K562 treated with DMSO at 1 percent for 12 hours (cell line): ENCODE results near the gene MACROD1. TPM values are rescaled to one million over a fixed set of nuclear protein-coding genes. Genes with fewer than 3 reads are reported as not detected.

Experiments used
- total RNA-seq: library from RNA; unstranded; fragments of 300-600 nt; gene quantifications from 2 replicates; pipeline ENCODE4 v1.2.3, GENCODE V29; 2022; ENCODE audit not compliant: insufficient read depth

MACROD1 gene, protein sequence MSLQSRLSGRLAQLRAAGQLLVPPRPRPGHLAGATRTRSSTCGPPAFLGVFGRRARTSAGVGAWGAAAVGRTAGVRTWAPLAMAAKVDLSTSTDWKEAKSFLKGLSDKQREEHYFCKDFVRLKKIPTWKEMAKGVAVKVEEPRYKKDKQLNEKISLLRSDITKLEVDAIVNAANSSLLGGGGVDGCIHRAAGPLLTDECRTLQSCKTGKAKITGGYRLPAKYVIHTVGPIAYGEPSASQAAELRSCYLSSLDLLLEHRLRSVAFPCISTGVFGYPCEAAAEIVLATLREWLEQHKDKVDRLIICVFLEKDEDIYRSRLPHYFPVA
- 69.0 and 104 TPM in 2 replicates for total RNA-seq

DNA sequence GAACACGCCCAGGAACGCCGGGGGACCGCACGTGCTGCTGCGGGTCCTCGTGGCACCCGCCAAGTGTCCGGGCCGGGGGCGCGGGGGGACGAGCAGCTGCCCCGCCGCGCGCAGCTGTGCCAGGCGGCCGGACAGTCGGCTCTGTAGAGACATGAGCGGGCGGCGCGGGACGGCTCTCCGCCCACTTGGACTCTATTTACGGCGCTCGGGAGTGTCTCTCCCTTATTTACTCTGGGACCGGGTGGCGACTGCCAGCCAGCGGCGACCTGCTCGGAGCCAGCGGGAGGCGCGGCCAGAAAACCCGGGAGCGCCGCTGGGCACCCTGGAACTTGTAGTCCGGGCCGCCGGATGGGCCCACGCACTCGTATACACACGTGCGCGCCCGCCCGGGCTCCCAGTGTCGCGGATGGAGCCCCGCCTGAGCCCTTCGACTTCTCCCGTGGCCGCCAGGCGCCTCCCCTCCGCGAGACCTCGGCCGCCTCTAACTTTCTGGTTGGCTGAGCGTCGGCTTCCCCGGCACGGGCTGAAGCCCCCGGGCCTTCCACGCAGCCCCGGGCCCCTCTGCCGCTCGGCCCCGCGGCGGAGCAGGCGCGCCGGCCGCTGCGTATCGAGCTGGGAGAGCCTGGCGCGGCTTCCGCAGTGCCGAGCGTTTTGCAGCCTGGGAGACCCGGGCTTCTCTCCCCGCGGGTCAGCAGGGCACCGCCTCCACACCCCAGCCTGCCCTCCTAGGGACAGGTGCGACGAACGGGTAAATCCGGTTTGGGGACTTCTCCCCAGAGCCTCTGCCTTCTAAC lies at the start of gene MACROD1:
MACROD1 (minus strand) TSS at position 272 of the 794 bp plus-strand sequence; CDS start at position 153, 119 bp downstream.

DNA sequence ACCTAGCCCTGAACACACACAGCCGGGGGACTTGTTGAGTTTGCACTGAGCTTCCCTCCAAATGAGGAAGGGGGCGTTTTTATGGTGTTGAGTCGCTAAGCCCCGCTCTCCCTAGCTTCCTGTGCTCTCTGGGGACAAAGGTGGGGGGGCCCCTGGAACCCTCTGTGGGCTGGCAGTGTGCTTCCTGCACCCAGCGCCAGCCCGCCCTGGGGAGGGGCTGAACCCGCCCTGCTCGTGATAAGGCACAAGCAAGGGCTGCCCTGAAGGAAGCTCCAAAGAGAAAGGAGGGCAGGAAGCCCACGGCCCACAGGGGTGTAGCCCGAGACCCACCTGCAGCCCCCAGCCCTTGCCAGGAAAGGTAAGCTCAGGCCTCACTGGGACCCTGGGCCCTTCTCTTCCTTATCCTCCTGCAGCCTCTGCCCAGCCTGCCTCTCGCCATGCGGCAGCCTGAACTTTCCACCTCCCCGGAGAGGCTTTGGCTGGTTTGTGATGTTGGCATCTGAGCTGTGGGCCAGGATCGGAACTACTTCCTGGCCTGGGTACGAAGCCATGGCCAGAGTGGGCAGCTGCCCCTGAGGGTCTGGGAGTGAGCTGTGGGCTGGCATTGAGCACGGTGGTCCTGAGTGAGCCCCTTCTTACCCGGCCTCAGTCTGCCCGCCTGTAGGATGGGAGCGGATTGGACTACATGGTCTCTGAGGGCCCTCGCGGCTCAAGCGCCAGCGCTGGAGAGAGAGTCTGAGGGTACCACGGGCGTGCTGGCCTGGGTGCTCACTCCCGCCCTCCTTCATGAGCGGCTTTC lies 40.7 kb upstream of the MACROD1 start, which contains the start of gene FERMT3:
FERMT3 (plus strand) TSS at position 265 of the 799 bp plus-strand sequence. CDS start 644 bp downstream, outside the sequence.

DNA sequence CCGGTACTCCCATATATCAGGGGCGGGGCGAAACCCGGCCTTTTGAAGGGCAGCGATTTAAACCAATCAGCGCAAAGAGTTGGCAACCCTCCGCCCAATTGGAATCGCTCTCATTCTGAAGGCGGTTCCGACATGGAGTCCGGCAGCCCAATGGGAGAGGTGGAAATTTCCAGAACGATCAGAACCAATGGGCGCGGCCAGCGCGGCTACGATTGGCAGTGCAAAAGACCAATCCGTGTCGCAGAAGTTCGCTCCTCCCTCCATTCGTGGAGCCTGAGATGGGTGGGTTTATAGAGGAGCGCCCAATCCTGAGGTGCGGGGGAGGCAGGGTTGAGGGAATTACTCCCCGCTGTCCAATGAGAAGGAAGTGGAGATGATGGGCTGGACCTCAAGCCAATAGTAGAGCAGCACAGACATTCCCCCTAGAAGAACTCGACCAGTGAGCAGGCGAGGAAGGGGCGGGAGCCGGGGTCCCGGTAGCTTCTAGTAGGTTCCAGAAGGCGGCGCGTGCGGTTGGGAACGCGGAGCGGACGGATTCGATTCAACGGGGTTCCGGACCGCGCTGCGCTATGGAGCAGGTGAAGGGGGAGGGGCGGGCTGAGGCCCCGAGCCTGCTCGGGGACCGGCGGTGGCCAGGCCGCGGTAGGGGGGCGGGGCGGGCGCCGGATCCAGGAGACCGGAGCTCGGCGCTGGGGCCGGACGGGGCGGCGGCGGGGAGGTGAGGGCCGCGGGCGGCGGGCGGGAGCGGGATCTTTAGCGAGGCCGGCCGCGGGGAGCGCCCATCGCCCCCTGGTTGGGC lies 20.0 kb upstream of the MACROD1 start, which contains the start of gene STIP1:
STIP1 (plus strand) TSS at position 479 of the 799 bp plus-strand sequence; CDS start at position 570, 91 bp downstream.

DNA sequence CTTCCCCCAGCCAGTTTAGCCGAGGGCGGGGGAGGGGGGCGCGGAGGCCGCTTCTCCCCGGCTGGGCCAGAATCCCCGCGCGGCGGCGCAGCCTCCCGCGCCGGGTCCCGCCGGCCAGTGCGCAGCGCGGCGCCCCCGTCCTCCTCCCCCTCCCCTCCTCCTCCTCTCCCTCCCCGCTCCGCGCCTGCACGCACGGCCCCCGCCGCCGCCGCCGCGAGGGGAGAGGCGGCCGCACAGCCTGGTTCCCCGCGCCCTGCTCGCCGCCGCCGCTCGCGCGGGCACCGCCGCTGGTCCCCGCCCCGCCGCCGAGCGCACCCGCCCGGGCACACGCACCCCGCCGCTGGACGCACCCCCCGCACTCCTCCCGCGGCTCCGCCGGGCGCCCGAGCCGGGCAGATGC lies 130.3 kb downstream of the MACROD1 start, which contains the start of gene FLRT1:
FLRT1 (plus strand) TSS at position 356 of the 400 bp plus-strand sequence. CDS start 80,337 bp downstream, outside the sequence.

DNA sequence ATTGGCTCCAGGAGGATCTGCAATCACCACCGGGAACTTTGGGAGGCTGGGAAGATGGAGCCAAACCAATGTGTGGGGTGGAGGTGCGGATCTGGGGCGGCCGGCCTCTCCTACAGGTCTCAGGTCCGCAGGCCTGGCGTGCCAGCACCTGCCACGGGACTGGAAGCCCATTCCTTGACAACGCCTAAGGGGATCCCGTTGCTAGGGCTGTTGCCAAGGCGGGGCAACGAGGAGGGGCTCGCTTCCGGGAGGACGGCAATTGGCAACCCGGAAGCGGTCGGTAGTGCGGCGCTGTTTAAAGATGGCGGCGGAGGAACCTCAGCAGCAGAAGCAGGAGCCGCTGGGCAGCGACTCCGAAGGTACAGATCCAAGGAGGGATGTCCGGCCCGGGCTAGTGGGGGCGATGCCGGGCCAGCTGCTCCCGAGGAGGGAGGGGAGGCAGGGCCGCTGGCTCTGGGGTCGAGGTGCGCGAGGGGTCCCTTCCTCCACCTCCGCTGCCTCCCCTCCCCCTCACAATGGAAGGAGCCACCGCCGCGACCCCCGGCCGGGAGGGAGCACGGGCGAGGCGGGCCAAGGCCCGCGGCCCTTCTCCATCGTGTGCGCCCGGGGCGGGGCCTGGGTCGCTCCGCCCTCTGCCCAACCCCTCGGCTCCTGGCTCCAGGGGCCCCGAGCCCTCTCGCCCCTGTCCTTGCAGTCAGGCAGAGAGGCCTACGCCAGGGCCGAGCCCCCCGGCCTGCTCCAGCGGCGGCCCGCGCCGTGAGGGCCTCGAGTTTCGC lies 179.6 kb downstream of the MACROD1 start, which contains the start of gene OTUB1:
OTUB1 (plus strand) TSS at position 283 of the 776 bp plus-strand sequence; CDS start at position 302, 19 bp downstream.

DNA sequence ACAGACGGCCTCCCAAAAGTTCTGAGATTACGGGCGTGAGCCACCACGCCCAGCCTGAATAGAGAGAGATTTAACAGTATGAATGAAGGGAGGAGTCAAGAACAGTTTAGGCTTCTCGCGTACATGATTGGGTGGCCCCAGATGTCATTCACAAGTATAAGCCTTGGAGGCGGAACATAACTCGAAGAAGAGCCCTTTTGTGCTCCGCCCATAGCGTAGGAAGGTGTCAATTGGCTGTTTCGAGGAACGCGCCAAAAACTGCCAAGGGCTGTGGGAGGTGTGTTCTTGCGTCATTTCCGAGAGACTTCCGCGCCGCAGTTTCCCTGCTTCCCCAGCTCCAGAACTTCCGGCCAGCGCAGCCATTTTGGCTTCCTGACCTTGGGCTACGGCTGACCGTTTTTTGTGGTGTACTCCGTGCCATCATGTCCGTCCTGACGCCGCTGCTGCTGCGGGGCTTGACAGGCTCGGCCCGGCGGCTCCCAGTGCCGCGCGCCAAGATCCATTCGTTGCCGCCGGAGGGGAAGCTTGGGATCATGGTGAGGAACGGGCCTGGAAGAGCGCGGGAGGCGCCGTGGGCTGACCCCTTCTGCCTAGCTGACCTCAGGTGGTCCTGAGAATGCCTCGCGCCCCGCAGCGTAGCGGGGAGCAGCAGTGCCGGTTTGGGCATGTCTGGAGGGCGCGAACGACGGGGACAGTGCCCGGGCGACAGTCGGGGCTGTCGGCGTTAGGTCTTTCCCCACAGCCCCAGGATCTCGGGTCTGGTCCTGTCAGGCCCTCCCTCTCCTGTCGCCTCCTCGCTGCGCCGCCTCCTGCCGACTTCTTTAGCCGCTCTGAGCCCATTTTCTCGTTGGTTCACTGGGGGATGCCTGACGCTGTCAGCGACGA lies 191.4 kb downstream of the MACROD1 start, which contains the start of gene COX8A:
COX8A (plus strand) TSS at position 362 of the 885 bp plus-strand sequence; CDS start at position 423, 61 bp downstream.

Other genes with a start within 250 kb of the MACROD1 start
- 4.0 and 4.8 TPM in 2 replicates for gene RCOR2, start 248.9 kb downstream of the MACROD1 start, total RNA-seq
- 14.9 and 29.3 TPM in 2 replicates for gene NAA40, start 227.1 kb downstream of the MACROD1 start, total RNA-seq
- 917 and 1,301 TPM in 2 replicates for gene COX8A, start 191.5 kb downstream of the MACROD1 start, total RNA-seq
- gene OTUB1, start 179.7 kb downstream of the MACROD1 start, total RNA-seq: 78.6 and 88.4 TPM in 2 replicates
- 0.68 TPM in 1 of 2 replicates, not detected in the other for gene FLRT1, start 130.2 kb downstream of the MACROD1 start, total RNA-seq
- gene STIP1, start 20.1 kb upstream of the MACROD1 start, total RNA-seq: 202 and 282 TPM in 2 replicates
- gene FERMT3, start 40.6 kb upstream of the MACROD1 start, total RNA-seq: 98.9 and 99.4 TPM in 2 replicates
- gene TRPT1, start 60.1 kb upstream of the MACROD1 start, total RNA-seq: 41.7 and 48.9 TPM in 2 replicates
- gene NUDT22, start 60.2 kb upstream of the MACROD1 start, total RNA-seq: 79.4 and 98.5 TPM in 2 replicates
- gene DNAJC4, start 64.4 kb upstream of the MACROD1 start, total RNA-seq: 71.7 and 73.1 TPM in 2 replicates
- gene VEGFB, start 68.5 kb upstream of the MACROD1 start, total RNA-seq: 103 and 104 TPM in 2 replicates
- gene FKBP2, start 75.0 kb upstream of the MACROD1 start, total RNA-seq: 113 and 130 TPM in 2 replicates
- 105 and 156 TPM in 2 replicates for gene PPP1R14B, start 80.8 kb upstream of the MACROD1 start, total RNA-seq
- gene PLCB3, start 85.4 kb upstream of the MACROD1 start, total RNA-seq: 14.8 and 31.1 TPM in 2 replicates
- 83.9 and 138 TPM in 2 replicates for gene BAD, start 118.6 kb upstream of the MACROD1 start, total RNA-seq
- gene GPR137, start 119.7 kb upstream of the MACROD1 start, total RNA-seq: 49.0 and 56.6 TPM in 2 replicates
- not detected in 2 replicates for gene KCNK4, start 125.2 kb upstream of the MACROD1 start, total RNA-seq
- 1.8 and 2.0 TPM in 2 replicates for gene CATSPERZ, start 134.2 kb upstream of the MACROD1 start, total RNA-seq
- gene ESRRA, start 139.4 kb upstream of the MACROD1 start, total RNA-seq: 72.4 and 81.7 TPM in 2 replicates
- 306 and 450 TPM in 2 replicates for gene TRMT112, start 151.4 kb upstream of the MACROD1 start, total RNA-seq
- gene PRDX5, start 152.0 kb upstream of the MACROD1 start, total RNA-seq: 404 and 652 TPM in 2 replicates
- gene CCDC88B, start 174.1 kb upstream of the MACROD1 start, total RNA-seq: 12.0 and 20.3 TPM in 2 replicates
- gene RPS6KA4, start 193.0 kb upstream of the MACROD1 start, total RNA-seq: 24.0 and 26.5 TPM in 2 replicates